ENCODE measurements around the gene DBI. TPM values are rescaled to one million over a fixed set of nuclear protein-coding genes. Genes with fewer than 3 reads are reported as not detected.
"Not testable (repeated sequence)": the region's sequence is repeated elsewhere in the genome, so short reads cannot be mapped to it uniquely, and the experiment has no call there.

The DBI gene
- total RNA-seq, 1 donor from 2014 or later, result 99.6 TPM

- DNase-seq (ENCODE audit: low spot score), result no peak
These were observed 35.3 kb downstream of the DBI start for GRCh38 chr2:119402106-119402505.

GRCh38 chr2:119402645-119403560 is 36.1 kb downstream of the DBI start:
- no peak for DNase-seq (ENCODE audit: low spot score)

- DNase-seq (ENCODE audit: low spot score), result not testable (repeated sequence)
These were observed 36.8 kb downstream of the DBI start for GRCh38 chr2:119403618-119404017.

GRCh38 chr2:119405151-119405550 is 38.4 kb downstream of the DBI start:
- no peak for DNase-seq (ENCODE audit: low spot score)

GRCh38 chr2:119407430-119408220 is 40.8 kb downstream of the DBI start:
- no peak for DNase-seq (ENCODE audit: low spot score)

- no peak for DNase-seq (ENCODE audit: low spot score)
These were observed 41.4 kb downstream of the DBI start for GRCh38 chr2:119408221-119408619.

GRCh38 chr2:119409506-119409905 is 42.7 kb downstream of the DBI start:
- no peak for DNase-seq (ENCODE audit: low spot score)

GRCh38 chr2:119414894-119415293 is 48.1 kb downstream of the DBI start:
- no peak for DNase-seq (ENCODE audit: low spot score)

- DNase-seq (ENCODE audit: low spot score), result no peak
These were observed 48.9 kb downstream of the DBI start for GRCh38 chr2:119415630-119416029.

GRCh38 chr2:119416299-119416923 is 49.6 kb downstream of the DBI start:
- no peak for DNase-seq (ENCODE audit: low spot score)

- no peak for DNase-seq (ENCODE audit: low spot score)
These were observed 51.1 kb downstream of the DBI start for GRCh38 chr2:119417908-119418307.

GRCh38 chr2:119419065-119419464 is 52.3 kb downstream of the DBI start:
- DNase-seq (ENCODE audit: low spot score), result no peak

- no peak for DNase-seq (ENCODE audit: low spot score)
These were observed 53.2 kb downstream of the DBI start for GRCh38 chr2:119419803-119420508.

GRCh38 chr2:119421304-119421703 is 54.5 kb downstream of the DBI start:
- DNase-seq (ENCODE audit: low spot score), result no peak

GRCh38 chr2:119421741-119422140 is 55.0 kb downstream of the DBI start:
- no peak for DNase-seq (ENCODE audit: low spot score)

Other genes starting within 250 kb of the DBI start
- not detected for gene C1QL2, start 208.2 kb upstream of the DBI start, total RNA-seq
- 40.7 TPM for gene STEAP3, start 143.1 kb upstream of the DBI start, total RNA-seq
- gene C2orf76, start 143 bp upstream of the DBI start, total RNA-seq, result 14.3 TPM
- gene TMEM37, start 64.9 kb downstream of the DBI start, total RNA-seq, result 2.2 TPM
- not detected for gene SCTR, start 157.5 kb downstream of the DBI start, total RNA-seq
- gene CFAP221, start 177.5 kb downstream of the DBI start, total RNA-seq, result 2.8 TPM